Gastrocnemius medialis (tissue), 4 donors: ENCODE results near the gene CCDC82.

Source experiments
- POLR2A ChIP-seq, 2 donors: fragments of 450-650 bp; IDR thresholded peaks; one replicate each; pipeline ENCODE4 v1.6.1; 2017; ENCODE audit warnings: antibody characterized with exemption in 2 of 2, mild to moderate bottlenecking in 2 of 2, moderate library complexity in 2 of 2
- TF ChIP-seq, protein P1 (sequence below), 5 experiments: fragments of 450-650 bp in 3 of 5; fragments of 200-600 bp in 2 of 5; sonication (generic) in 2 of 5; IDR thresholded peaks in 4 of 5; conservative IDR thresholded peaks in 1 of 5; 1 replicate in 4 of 5; 2 replicates in 1 of 5; pipeline ENCODE4 v1.5.1; 2016 to 2019; ENCODE audit warnings: antibody characterized with exemption in 5 of 5, mild to moderate bottlenecking in 3 of 5, moderate library complexity in 3 of 5

DNA sequence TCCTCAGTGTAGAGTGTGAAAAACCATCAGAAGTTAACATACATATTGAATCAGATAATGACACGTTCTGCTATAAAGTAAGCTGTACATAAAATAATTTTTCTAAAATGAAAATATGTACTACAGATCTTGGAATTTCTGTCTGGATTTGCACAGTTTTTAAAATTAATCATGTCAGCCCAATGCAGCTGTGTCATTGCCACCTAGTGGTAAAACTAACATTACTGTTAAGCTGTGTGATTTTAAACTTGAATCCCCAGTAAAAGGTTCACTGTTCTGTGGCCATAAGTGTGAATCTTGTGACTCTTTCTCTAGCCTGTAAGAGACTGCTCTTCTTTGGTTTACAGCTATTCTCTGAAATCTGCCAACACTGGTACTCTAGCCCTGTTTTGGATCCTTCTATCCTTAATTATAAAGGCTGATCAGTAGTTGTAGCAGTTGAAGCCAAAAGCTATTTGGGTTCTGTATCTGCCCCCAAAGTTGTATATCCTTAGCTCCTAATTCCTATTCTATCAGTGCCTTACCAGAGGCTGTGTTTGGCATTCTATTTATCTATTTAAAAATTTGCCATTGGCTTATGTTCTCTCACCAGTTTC, 4.1 kb upstream of the CCDC82 start:
- TF ChIP-seq POLR2A (IDR thresholded peaks at IDR 0.05): no peak
- TF ChIP-seq, protein P1, sequence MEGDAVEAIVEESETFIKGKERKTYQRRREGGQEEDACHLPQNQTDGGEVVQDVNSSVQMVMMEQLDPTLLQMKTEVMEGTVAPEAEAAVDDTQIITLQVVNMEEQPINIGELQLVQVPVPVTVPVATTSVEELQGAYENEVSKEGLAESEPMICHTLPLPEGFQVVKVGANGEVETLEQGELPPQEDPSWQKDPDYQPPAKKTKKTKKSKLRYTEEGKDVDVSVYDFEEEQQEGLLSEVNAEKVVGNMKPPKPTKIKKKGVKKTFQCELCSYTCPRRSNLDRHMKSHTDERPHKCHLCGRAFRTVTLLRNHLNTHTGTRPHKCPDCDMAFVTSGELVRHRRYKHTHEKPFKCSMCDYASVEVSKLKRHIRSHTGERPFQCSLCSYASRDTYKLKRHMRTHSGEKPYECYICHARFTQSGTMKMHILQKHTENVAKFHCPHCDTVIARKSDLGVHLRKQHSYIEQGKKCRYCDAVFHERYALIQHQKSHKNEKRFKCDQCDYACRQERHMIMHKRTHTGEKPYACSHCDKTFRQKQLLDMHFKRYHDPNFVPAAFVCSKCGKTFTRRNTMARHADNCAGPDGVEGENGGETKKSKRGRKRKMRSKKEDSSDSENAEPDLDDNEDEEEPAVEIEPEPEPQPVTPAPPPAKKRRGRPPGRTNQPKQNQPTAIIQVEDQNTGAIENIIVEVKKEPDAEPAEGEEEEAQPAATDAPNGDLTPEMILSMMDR (IDR thresholded peaks at IDR 0.05 in 4 of 5, conservative IDR thresholded peaks at IDR 0.05 in 1 of 5): peak in 4 of 5 experiments; percentile 30 to 60 (median 48)
